OCI-LY3 (cell line): Measurements from ENCODE around the gene LCOR.

ENCODE experiments used
- CTCF ChIP-seq: fragments of 200-600, 300-600 bp; sonication (generic); IDR thresholded peaks from 2 replicates; pipeline ENCODE4 v1.5.1; 2014; ENCODE audit warnings: antibody characterized with exemption, low read length, low read depth
- EZH2phosphoT487 ChIP-seq: fragments of 200-600 bp; shearing (Covaris generic); IDR thresholded peaks from 2 replicates; pipeline ENCODE4 v1.6.1; 2018; ENCODE audit warnings: antibody characterized with exemption, mixed run types, low read depth

DNA sequence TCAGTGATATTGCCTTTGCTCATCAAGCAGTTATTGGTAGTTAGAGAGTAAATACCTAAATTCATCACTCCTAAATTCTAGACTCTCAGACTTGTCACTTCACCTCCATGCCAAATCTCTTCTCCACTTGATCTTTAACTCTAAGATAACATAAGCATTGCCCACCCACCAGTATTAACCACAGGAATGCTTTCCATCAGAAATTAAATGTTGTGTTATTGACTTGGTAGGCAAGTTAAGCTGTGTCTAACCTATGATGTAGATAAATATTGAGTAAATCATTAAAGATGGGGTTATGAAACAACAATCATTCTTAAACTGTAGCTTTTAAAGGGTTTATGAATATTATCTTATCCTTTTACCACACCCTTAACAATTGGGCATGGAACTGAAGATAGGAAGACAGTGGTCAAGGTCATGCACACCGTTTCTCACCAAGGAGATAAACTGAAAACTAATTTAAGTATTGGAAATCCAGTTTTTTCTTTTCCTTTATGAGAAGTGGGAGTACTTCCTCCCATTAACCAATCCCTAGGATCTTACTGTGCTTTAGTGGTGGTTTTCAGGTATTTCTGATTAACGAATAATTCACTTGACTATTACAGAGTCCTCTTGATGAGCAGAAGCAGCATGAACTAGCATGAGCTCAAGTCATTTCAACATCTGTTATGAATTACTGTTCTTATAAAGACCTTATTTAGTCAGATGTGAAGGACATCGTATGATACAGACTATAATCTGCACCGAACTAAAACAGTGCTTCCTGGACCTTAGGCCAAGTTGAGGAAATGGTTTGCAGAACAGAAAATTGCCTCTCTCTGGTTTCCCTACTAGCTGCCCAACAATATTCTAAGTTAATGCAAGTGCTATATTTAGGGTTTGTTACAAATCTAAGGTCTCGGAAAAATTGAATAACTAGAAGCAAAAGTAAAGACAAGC lies 142.0 kb downstream of the LCOR start:
- TF ChIP-seq CTCF (no peak), EZH2phosphoT487 (no peak)
